WTC11 (cell line): ENCODE results near the gene PRKCZ. TPM values are rescaled to one million over a fixed set of nuclear protein-coding genes. Genes with fewer than 3 reads are reported as not detected.

Experiments
- ATAC-seq: fragments of 200-7000 bp; cut with Tn5 transposase; 2 replicates; pipeline ENCODE4 v1.10.0; 2021; ENCODE audit warnings: mild to moderate bottlenecking, moderate library complexity
- CTCF ChIA-PET: fragments of 300-600 bp; sonication (Branson Sonifier 250); formaldehyde crosslinking; loops from one replicate; lab custom pipeline; 2021; ENCODE audit warnings: antibody characterized with exemption; lab: Charles Lee
- POLR2A ChIA-PET: fragments of 350-600 bp; sonication (Branson Sonifier 250); formaldehyde crosslinking; loops from one replicate; lab custom pipeline; 2021; ENCODE audit warnings: antibody characterized with exemption; lab: Charles Lee
- DNase-seq: peaks from one replicate; pipeline ENCODE4 v3.0.0; 2021; ENCODE audit warnings: low spot score
- H3K27ac Mint-ChIP-seq: 2 replicates; pipeline ENCODE4 v1.8.0; 2021; ENCODE audit warnings: mixed read lengths
- H3K27me3 Mint-ChIP-seq: 2 replicates; pipeline ENCODE4 v1.8.0; 2021; ENCODE audit warnings: low read depth, mild to moderate bottlenecking, moderate library complexity, mixed read lengths
- H3K36me3 Mint-ChIP-seq: 2 replicates; pipeline ENCODE4 v1.8.0; 2021; ENCODE audit warnings: mixed read lengths
- H3K4me1 Mint-ChIP-seq: 2 replicates; pipeline ENCODE4 v1.8.0; 2022; ENCODE audit warnings: mixed read lengths
- H3K4me3 Mint-ChIP-seq: 2 replicates; pipeline ENCODE4 v1.8.0; 2021; ENCODE audit warnings: mild to moderate bottlenecking, moderate library complexity, mixed read lengths
- H3K9me3 Mint-ChIP-seq: 2 replicates; pipeline ENCODE4 v1.8.0; 2021; ENCODE audit warnings: mixed read lengths
- CREM ChIP-seq: sonication (generic); formaldehyde crosslinking; IDR thresholded peaks from 2 replicates; pipeline ENCODE4 v1.8.1; 2022; ENCODE audit warnings: mild to moderate bottlenecking, missing genetic modification reagents, moderate library complexity
- ESRRA ChIP-seq: sonication (generic); formaldehyde crosslinking; IDR thresholded peaks from 2 replicates; pipeline ENCODE4 v1.8.1; 2022; ENCODE audit warnings: mild to moderate bottlenecking, missing genetic modification reagents, borderline replicate concordance
- FOXJ3 ChIP-seq: sonication (generic); formaldehyde crosslinking; IDR thresholded peaks from 2 replicates; pipeline ENCODE4 v1.9.0; 2021; ENCODE audit warnings: missing genetic modification reagents, mild to moderate bottlenecking, borderline replicate concordance
- FOXK1 ChIP-seq: sonication (generic); formaldehyde crosslinking; IDR thresholded peaks from 2 replicates; pipeline ENCODE4 v1.8.0; 2022; ENCODE audit warnings: mild to moderate bottlenecking, moderate library complexity, missing genetic modification reagents
- FOXP1 ChIP-seq: sonication (generic); formaldehyde crosslinking; IDR thresholded peaks from 2 replicates; pipeline ENCODE4 v1.8.0; 2022; ENCODE audit warnings: missing genetic modification reagents, mild to moderate bottlenecking, moderate library complexity, borderline replicate concordance
- IRF2 ChIP-seq: sonication (generic); formaldehyde crosslinking; IDR thresholded peaks from 2 replicates; pipeline ENCODE4 v1.8.0; 2022; ENCODE audit warnings: low read depth, missing genetic modification reagents, borderline replicate concordance
- JAZF1 ChIP-seq: fragments of 250-450 bp; sonication (Bioruptor Pico); IDR thresholded peaks from 2 replicates; pipeline ENCODE4 v1.9.0; 2021; ENCODE audit warnings: moderate library complexity, mild to moderate bottlenecking, inconsistent platforms
- NFYB ChIP-seq: sonication (generic); formaldehyde crosslinking; conservative IDR thresholded peaks from 2 replicates; pipeline ENCODE4 v1.8.0; 2022; ENCODE audit warnings: low read depth, missing genetic modification reagents
- NR1H2 ChIP-seq: sonication (generic); formaldehyde crosslinking; IDR thresholded peaks from 2 replicates; pipeline ENCODE4 v1.9.0; 2021; ENCODE audit warnings: mild to moderate bottlenecking, moderate library complexity, missing genetic modification reagents
- PRRX2 ChIP-seq: fragments of 250-450 bp; sonication (Bioruptor Pico); IDR thresholded peaks from 2 replicates; pipeline ENCODE4 v1.8.0; 2021; ENCODE audit warnings: mild to moderate bottlenecking
- SOX15 ChIP-seq: fragments of 250-450 bp; sonication (Bioruptor Pico); IDR thresholded peaks from 2 replicates; pipeline ENCODE4 v1.9.0; 2021; ENCODE audit warnings: mild to moderate bottlenecking
- ZNF121 ChIP-seq: sonication (generic); formaldehyde crosslinking; IDR thresholded peaks from 2 replicates; pipeline ENCODE4 v1.8.0; 2023; ENCODE audit warnings: missing genetic modification reagents
- ZNF423 ChIP-seq: fragments of 250-450 bp; sonication (Bioruptor Pico); IDR thresholded peaks from 2 replicates; pipeline ENCODE4 v2.1.2; 2022; ENCODE audit warnings: mild to moderate bottlenecking, moderate library complexity
- total RNA-seq: library from RNA; stranded (reverse); gene quantifications from 3 replicates; pipeline ENCODE4 v1.2.3, GENCODE V29; 2021
- TF ChIP-seq, protein P1 (sequence below): sonication (generic); formaldehyde crosslinking; IDR thresholded peaks from 2 replicates; pipeline ENCODE4 v1.8.0; 2022; ENCODE audit warnings: mild to moderate bottlenecking, missing genetic modification reagents
- TF ChIP-seq, protein P2 (sequence below): sonication (generic); formaldehyde crosslinking; IDR thresholded peaks from 2 replicates; pipeline ENCODE4 v1.8.1; 2023; ENCODE audit warnings: mild to moderate bottlenecking, missing genetic modification reagents, borderline replicate concordance
- TF ChIP-seq, protein P3 (sequence below): fragments of 250-450 bp; sonication (Bioruptor Pico); IDR thresholded peaks from 2 replicates; pipeline ENCODE4 v1.9.0; 2021; ENCODE audit warnings: mild to moderate bottlenecking
- TF ChIP-seq, protein P4 (sequence below): sonication (generic); formaldehyde crosslinking; IDR thresholded peaks from 2 replicates; pipeline ENCODE4 v1.8.1; 2022; ENCODE audit warnings: mild to moderate bottlenecking, missing genetic modification reagents, moderate library complexity, borderline replicate concordance
- TF ChIP-seq, protein P5 (sequence below): fragments of 250-450 bp; sonication (Bioruptor Pico); IDR thresholded peaks from 2 replicates; pipeline ENCODE4 v2.1.2; 2022; ENCODE audit warnings: mild to moderate bottlenecking, moderate library complexity
- TF ChIP-seq, protein P6 (sequence below): sonication (generic); formaldehyde crosslinking; IDR thresholded peaks from 2 replicates; pipeline ENCODE4 v1.8.1; 2022; ENCODE audit warnings: missing genetic modification reagents, borderline replicate concordance

The PRKCZ gene
- total RNA-seq, 1 experiment from 2014 or later = 52.5 TPM

DNA sequence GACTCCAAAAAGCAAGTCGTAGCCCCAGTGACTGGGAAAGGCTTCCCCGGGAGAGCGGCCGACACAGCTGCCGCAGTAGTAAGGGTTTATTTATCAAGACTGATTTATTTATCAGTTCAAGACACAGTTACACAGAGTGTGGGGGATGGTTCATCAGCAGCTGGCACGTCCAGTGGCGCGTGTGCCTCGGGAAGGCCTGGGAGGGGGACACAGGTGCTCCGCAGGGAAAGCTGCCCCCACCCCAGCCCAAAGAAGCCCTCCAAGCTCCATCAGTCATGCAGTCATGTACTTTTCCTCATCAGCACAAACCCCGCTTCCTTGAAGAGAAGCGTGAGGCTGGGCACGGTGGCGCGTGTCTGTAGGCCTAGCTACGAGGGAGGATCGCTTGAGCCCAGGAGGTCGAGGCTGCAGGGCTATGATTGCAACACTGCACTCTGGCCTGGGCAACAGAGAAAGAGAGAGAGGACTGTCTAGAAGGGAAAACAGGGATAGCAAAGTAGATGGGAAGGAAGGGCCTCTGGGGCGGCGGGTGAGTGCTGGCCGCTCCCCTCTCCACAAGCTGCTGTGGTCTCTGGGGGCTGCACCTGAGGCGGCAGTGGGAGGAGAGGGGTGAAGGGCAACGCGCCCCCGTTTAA, 53.2 kb downstream of the PRKCZ start:
- Mint-ChIP-seq H3K27me3 (no peaks in the 10 kb centered on the region), H3K4me3 (no peak overlapping the region), H3K9me3 (peaks cover under 1% of the 10 kb centered on the region; the same call in 1 of the 2 replicates), H3K27ac (peak overlapping the region; percentile 87), H3K4me1 (peaks cover 7% of the 10 kb centered on the region), H3K36me3 (peaks cover 9% of the 10 kb centered on the region)
- DNase-seq (no peak), ATAC-seq (no peak)
- TF ChIP-seq, protein P1, sequence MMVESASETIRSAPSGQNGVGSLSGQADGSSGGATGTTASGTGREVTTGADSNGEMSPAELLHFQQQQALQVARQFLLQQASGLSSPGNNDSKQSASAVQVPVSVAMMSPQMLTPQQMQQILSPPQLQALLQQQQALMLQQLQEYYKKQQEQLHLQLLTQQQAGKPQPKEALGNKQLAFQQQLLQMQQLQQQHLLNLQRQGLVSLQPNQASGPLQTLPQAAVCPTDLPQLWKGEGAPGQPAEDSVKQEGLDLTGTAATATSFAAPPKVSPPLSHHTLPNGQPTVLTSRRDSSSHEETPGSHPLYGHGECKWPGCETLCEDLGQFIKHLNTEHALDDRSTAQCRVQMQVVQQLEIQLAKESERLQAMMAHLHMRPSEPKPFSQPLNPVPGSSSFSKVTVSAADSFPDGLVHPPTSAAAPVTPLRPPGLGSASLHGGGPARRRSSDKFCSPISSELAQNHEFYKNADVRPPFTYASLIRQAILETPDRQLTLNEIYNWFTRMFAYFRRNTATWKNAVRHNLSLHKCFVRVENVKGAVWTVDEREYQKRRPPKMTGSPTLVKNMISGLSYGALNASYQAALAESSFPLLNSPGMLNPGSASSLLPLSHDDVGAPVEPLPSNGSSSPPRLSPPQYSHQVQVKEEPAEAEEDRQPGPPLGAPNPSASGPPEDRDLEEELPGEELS (CRISPR knock-in tag) = no peak
- TF ChIP-seq, protein P2, sequence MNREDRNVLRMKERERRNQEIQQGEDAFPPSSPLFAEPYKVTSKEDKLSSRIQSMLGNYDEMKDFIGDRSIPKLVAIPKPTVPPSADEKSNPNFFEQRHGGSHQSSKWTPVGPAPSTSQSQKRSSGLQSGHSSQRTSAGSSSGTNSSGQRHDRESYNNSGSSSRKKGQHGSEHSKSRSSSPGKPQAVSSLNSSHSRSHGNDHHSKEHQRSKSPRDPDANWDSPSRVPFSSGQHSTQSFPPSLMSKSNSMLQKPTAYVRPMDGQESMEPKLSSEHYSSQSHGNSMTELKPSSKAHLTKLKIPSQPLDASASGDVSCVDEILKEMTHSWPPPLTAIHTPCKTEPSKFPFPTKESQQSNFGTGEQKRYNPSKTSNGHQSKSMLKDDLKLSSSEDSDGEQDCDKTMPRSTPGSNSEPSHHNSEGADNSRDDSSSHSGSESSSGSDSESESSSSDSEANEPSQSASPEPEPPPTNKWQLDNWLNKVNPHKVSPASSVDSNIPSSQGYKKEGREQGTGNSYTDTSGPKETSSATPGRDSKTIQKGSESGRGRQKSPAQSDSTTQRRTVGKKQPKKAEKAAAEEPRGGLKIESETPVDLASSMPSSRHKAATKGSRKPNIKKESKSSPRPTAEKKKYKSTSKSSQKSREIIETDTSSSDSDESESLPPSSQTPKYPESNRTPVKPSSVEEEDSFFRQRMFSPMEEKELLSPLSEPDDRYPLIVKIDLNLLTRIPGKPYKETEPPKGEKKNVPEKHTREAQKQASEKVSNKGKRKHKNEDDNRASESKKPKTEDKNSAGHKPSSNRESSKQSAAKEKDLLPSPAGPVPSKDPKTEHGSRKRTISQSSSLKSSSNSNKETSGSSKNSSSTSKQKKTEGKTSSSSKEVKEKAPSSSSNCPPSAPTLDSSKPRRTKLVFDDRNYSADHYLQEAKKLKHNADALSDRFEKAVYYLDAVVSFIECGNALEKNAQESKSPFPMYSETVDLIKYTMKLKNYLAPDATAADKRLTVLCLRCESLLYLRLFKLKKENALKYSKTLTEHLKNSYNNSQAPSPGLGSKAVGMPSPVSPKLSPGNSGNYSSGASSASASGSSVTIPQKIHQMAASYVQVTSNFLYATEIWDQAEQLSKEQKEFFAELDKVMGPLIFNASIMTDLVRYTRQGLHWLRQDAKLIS (CRISPR knock-in tag) = no peak
- TF ChIP-seq, protein P3, sequence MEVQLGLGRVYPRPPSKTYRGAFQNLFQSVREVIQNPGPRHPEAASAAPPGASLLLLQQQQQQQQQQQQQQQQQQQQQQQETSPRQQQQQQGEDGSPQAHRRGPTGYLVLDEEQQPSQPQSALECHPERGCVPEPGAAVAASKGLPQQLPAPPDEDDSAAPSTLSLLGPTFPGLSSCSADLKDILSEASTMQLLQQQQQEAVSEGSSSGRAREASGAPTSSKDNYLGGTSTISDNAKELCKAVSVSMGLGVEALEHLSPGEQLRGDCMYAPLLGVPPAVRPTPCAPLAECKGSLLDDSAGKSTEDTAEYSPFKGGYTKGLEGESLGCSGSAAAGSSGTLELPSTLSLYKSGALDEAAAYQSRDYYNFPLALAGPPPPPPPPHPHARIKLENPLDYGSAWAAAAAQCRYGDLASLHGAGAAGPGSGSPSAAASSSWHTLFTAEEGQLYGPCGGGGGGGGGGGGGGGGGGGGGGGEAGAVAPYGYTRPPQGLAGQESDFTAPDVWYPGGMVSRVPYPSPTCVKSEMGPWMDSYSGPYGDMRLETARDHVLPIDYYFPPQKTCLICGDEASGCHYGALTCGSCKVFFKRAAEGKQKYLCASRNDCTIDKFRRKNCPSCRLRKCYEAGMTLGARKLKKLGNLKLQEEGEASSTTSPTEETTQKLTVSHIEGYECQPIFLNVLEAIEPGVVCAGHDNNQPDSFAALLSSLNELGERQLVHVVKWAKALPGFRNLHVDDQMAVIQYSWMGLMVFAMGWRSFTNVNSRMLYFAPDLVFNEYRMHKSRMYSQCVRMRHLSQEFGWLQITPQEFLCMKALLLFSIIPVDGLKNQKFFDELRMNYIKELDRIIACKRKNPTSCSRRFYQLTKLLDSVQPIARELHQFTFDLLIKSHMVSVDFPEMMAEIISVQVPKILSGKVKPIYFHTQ = no peak
- TF ChIP-seq, protein P4, sequence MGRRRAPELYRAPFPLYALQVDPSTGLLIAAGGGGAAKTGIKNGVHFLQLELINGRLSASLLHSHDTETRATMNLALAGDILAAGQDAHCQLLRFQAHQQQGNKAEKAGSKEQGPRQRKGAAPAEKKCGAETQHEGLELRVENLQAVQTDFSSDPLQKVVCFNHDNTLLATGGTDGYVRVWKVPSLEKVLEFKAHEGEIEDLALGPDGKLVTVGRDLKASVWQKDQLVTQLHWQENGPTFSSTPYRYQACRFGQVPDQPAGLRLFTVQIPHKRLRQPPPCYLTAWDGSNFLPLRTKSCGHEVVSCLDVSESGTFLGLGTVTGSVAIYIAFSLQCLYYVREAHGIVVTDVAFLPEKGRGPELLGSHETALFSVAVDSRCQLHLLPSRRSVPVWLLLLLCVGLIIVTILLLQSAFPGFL (CRISPR knock-in tag) = no peak
- TF ChIP-seq NFYB (CRISPR knock-in tag) = no peak
- no peak for TF ChIP-seq ZNF121
- TF ChIP-seq IRF2 (CRISPR knock-in tag) = no peak
- no peak for TF ChIP-seq ZNF423 (CRISPR knock-in tag)
- no peak for TF ChIP-seq CREM
- TF ChIP-seq JAZF1 (CRISPR knock-in tag) = no peak
- no peak for TF ChIP-seq FOXJ3 (CRISPR knock-in tag)
- no peak for TF ChIP-seq PRRX2 (CRISPR knock-in tag)
- POLR2A ChIA-PET = no interaction called here
- CTCF ChIA-PET = interaction anchor here (1.5 to 2.2 kb wide), 3 partner anchors 13 to 36 kb away, joined by 3 to 10 read pairs (median 4); no protein-coding TSS in a partner anchor

DNA sequence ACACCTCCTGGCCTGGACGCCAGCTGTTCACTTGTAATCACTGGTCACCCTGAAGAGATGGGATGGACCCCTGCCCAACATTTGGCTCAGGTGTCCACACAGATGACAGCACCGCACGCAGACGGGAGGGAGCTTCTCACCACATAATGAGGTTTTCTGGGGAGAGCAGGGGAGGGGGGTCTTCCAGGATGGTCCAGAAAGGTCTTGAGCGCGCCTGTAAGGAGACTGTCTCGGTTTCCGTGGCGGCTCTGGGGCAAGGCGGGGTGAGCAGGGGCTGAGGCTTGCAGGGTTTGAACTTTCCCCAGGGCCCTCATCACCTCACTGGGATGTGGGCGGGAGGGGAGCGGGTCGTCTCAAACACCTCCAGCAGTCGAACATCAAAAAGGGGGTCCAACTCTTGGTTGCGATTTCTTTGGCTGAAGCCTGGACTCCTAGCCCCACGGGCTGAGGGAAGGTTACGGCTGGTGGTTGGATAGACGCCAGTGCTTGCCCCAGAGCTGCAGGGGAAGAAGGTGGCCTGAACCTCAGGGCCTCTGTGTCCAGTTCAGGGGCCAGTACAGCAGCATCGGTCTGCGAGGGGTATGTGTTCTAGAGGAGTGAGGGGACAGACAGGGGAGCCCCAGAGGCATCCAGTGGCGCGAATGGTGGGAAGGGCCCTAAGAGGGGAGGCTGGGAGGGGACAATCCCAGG, 53.8 kb downstream of the PRKCZ start:
- H3K27me3 Mint-ChIP-seq = no peaks in the 10 kb centered on the region
- no peak for DNase-seq
- no peak for ATAC-seq
- peak overlapping the region; percentile 87 for H3K27ac Mint-ChIP-seq
- ChIA-PET CTCF (interaction anchor here (1.5 to 2.2 kb wide), 3 partner anchors 12 to 36 kb away, joined by 3 to 10 read pairs (median 4); no protein-coding TSS in a partner anchor), POLR2A (interaction anchor here (0.5 kb wide), 1 partner anchor 29 kb away, joined by 3 read pairs; no protein-coding TSS in a partner anchor)
- no peak overlapping the region for H3K4me3 Mint-ChIP-seq
- H3K36me3 Mint-ChIP-seq = peaks cover 5% of the 10 kb centered on the region
- no peaks in the 10 kb centered on the region for H3K9me3 Mint-ChIP-seq
- peaks cover 7% of the 10 kb centered on the region for H3K4me1 Mint-ChIP-seq
- TF ChIP-seq ESRRA (CRISPR knock-in tag) (no peak), NR1H2 (CRISPR knock-in tag) (no peak), SOX15 (CRISPR knock-in tag) (no peak), FOXK1 (no peak), FOXP1 (CRISPR knock-in tag) (no peak)
- TF ChIP-seq, protein P5, sequence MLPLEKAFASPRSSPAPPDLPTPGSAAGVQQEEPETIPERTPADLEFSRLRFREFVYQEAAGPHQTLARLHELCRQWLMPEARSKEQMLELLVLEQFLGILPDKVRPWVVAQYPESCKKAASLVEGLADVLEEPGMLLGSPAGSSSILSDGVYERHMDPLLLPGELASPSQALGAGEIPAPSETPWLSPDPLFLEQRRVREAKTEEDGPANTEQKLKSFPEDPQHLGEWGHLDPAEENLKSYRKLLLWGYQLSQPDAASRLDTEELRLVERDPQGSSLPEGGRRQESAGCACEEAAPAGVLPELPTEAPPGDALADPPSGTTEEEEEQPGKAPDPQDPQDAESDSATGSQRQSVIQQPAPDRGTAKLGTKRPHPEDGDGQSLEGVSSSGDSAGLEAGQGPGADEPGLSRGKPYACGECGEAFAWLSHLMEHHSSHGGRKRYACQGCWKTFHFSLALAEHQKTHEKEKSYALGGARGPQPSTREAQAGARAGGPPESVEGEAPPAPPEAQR (CRISPR knock-in tag) = no peak
- TF ChIP-seq, protein P6, sequence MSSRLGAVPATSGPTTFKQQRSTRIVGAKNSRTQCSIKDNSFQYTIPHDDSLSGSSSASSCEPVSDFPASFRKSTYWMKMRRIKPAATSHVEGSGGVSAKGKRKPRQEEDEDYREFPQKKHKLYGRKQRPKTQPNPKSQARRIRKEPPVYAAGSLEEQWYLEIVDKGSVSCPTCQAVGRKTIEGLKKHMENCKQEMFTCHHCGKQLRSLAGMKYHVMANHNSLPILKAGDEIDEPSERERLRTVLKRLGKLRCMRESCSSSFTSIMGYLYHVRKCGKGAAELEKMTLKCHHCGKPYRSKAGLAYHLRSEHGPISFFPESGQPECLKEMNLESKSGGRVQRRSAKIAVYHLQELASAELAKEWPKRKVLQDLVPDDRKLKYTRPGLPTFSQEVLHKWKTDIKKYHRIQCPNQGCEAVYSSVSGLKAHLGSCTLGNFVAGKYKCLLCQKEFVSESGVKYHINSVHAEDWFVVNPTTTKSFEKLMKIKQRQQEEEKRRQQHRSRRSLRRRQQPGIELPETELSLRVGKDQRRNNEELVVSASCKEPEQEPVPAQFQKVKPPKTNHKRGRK = no peak
- TF ChIP-seq, protein P4 (CRISPR knock-in tag) = no peak
